HepG2 (cell line): ENCODE data around the gene FOCAD. TPM values are rescaled to one million over a fixed set of nuclear protein-coding genes. Genes with fewer than 3 reads are reported as not detected.

ENCODE experiments used
- ATAC-seq: fragments of 200-7000 bp; cut with Tn5 transposase; 3 replicates; pipeline ENCODE4 v1.9.1; 2020; ENCODE audit warnings: mild to moderate bottlenecking, moderate library complexity
- BruUV-seq: library from RNA; stranded (reverse); fragments of 400-500 nt; replicated peaks from 2 replicates; lab custom pipeline; 2021; lab: Mats Ljungman, UMichigan
- CTCF ChIA-PET: fragments of 300-600 bp; formaldehyde crosslinking; extraction: SDS; loops from one replicate; lab custom pipeline; 2021; ENCODE audit warnings: low total read pairs, inconsistent platforms, low intra/inter-chr PET ratio; lab: Yijun Ruan, JAX
- POLR2A ChIA-PET: fragments of 350-600 bp; sonication (Branson Sonifier 250); formaldehyde crosslinking; loops from one replicate; lab custom pipeline; 2020; ENCODE audit warnings: antibody characterized with exemption, inconsistent platforms; lab: Yijun Ruan, JAX
- DNase-seq: peaks from one replicate; pipeline ENCODE4 v3.0.0-alpha.2; 2015; ENCODE audit warnings: low spot score
- FAIRE-seq: peaks from 3 replicates; lab custom pipeline; 2011; peaks lifted over from hg19 to GRCh38; lab: Jason Lieb, UNC
- H2AFZ ChIP-seq: one replicate; pipeline ENCODE4 v1.6.1; 2011; ENCODE audit warnings: low read length, inconsistent platforms
- H3K27ac ChIP-seq: fragments of 300-600 bp; 3 replicates; pipeline ENCODE4 v1.8.0; 2011; ENCODE audit warnings: mixed run types, mild to moderate bottlenecking, mixed read lengths, low read length, inconsistent platforms; ENCODE audit not compliant: insufficient read depth; ENCODE audit errors: extremely low read length
- H3K27me3 ChIP-seq, 2 experiments: fragments of 200-600 bp in 1 of 2; 2 replicates in 1 of 2; 3 replicates in 1 of 2; pipeline versions ENCODE4 v1.6.0 to v1.8.0; 2011; ENCODE audit warnings: low read length in 2 of 2, mild to moderate bottlenecking in 2 of 2, moderate library complexity in 2 of 2, inconsistent platforms in 1 of 2; ENCODE audit not compliant: insufficient read depth in 2 of 2, control insufficient read depth in 1 of 2
- H3K36me3 ChIP-seq, 2 experiments: fragments of 200-600 bp in 1 of 2; replicated peaks in 1 of 2; 2 replicates in 1 of 2; 3 replicates in 1 of 2; pipeline versions ENCODE4 v1.5.1 to v1.8.0; 2011; ENCODE audit warnings: low read length in 2 of 2, inconsistent platforms in 1 of 2; ENCODE audit not compliant: insufficient read depth in 2 of 2, control insufficient read depth in 1 of 2
- H3K4me1 ChIP-seq: 2 replicates; pipeline ENCODE4 v1.5.1; 2012; ENCODE audit warnings: low read length, inconsistent platforms; ENCODE audit not compliant: insufficient read depth
- H3K4me2 ChIP-seq: 2 replicates; pipeline ENCODE4 v1.6.0; 2011; ENCODE audit warnings: low read depth, low read length, inconsistent platforms
- H3K4me3 ChIP-seq, 3 experiments: fragments of 200-600 bp in 1 of 3; sonication (generic), shearing (Covaris generic) in 1 of 3; replicated peaks in 1 of 3; 2 replicates each; pipeline ENCODE4 v1.5.1; 2011 to 2016; ENCODE audit warnings: low read length in 3 of 3, inconsistent platforms in 2 of 3, low read depth in 2 of 3, mild to moderate bottlenecking in 2 of 3, control low read depth in 1 of 3, mixed read lengths in 1 of 3; ENCODE audit not compliant: insufficient read depth in 1 of 3
- H3K79me2 ChIP-seq: one replicate; pipeline ENCODE4 v1.6.1; 2011; ENCODE audit warnings: low read length, inconsistent platforms; ENCODE audit not compliant: insufficient read depth
- H3K9ac ChIP-seq: 2 replicates; pipeline ENCODE4 v1.6.0; 2011; ENCODE audit warnings: mild to moderate bottlenecking, low read depth, low read length, inconsistent platforms; ENCODE audit not compliant: insufficient read depth
- H3K9me3 ChIP-seq: 2 replicates; pipeline ENCODE4 v1.5.1; 2012; ENCODE audit warnings: mild to moderate bottlenecking, low read length
- H4K20me1 ChIP-seq: 2 replicates; pipeline ENCODE4 v1.6.0; 2011; ENCODE audit warnings: inconsistent platforms, mild to moderate bottlenecking, low read length, moderate library complexity; ENCODE audit not compliant: insufficient read depth
- FOXA1 ChIP-seq, 2 experiments: fragments of 450-650 bp in 1 of 2; sonication (generic) in 1 of 2; formaldehyde crosslinking in 1 of 2; IDR thresholded peaks; 2 replicates each; pipeline versions ENCODE4 v1.4.0 to v1.6.1; 2016 to 2020; ENCODE audit warnings: missing genetic modification reagents in 1 of 2
- GABPA ChIP-seq, 2 experiments: IDR thresholded peaks; 2 replicates each; pipeline ENCODE4 v1.6.1; 2011 to 2016; ENCODE audit warnings: low read depth in 2 of 2, low read length in 1 of 2, missing biosample characterization in 1 of 2, missing genetic modification characterization in 1 of 2
- SMC3 ChIP-seq: IDR thresholded peaks from 2 replicates; pipeline ENCODE4 v1.6.1; 2011; ENCODE audit warnings: low read length, improper control_type of control experiment
- ZNF3 ChIP-seq: IDR thresholded peaks from 2 replicates; pipeline ENCODE4 v1.7.0; 2017; ENCODE audit warnings: inconsistent platforms
- ZNF775 ChIP-seq: sonication (generic); formaldehyde crosslinking; IDR thresholded peaks from 2 replicates; pipeline ENCODE4 v1.4.0; 2020; ENCODE audit warnings: missing genetic modification reagents, mild to moderate bottlenecking, moderate library complexity, borderline replicate concordance
- WGBS: methylation state at CpG from one replicate; pipeline ENCODE4 v1.1.6; 2017; ENCODE audit warnings: low lambda C conversion rate; 5-methylcytosine and 5-hydroxymethylcytosine counted together
- in situ Hi-C: cut with HindIII; loops from 2 replicates; pipeline ENCODE4 v1.10.0; 2017; ENCODE audit warnings: low pct_unique_long_range_greater_than_20kb; ENCODE audit not compliant: extremely low pct_ligation_motif_present
- intact Hi-C: fragments of 100-400 bp; cut with micrococcal nuclease; formaldehyde crosslinking; loops from one replicate; pipeline ENCODE4 v1.10.0; 2022; ENCODE audit not compliant: unreplicated experiment
- polyA plus RNA-seq, 8 experiments: library from polyadenylated mRNA; depleted of rRNA in 3 of 8; stranded (reverse) in 7 of 8; unstranded in 1 of 8; fragments of >200 nt; fragmentation: Illumina TruSeq in 4 of 8; extraction: Trizol in 4 of 8; gene quantifications; 2 replicates each; pipeline versions ENCODE4 v1.2.1 to v1.2.3, GENCODE V29; 2011 to 2016; ENCODE audit warnings: low read depth in 4 of 8, missing spikeins in 1 of 8, mixed read lengths in 1 of 8; ENCODE audit not compliant: insufficient read depth in 1 of 8
- total RNA-seq, 5 experiments: library from RNA; depleted of rRNA; stranded (reverse); fragments of >200 nt; fragmentation: Illumina TruSeq; extraction: Trizol; gene quantifications; 2 replicates each; pipeline ENCODE4 v1.2.3, GENCODE V29; 2016; ENCODE audit warnings: low read depth in 1 of 5
- TF ChIP-seq, protein P1 (sequence below): sonication (generic); formaldehyde crosslinking; IDR thresholded peaks from 2 replicates; pipeline ENCODE4 v1.4.0; 2020; ENCODE audit warnings: missing genetic modification reagents

The FOCAD gene
- total and polyA plus RNA-seq, 2 of the 13 experiments (the other 11 are each of a cell fraction or from before 2014, with no cell fraction given), result 18.0 to 31.1 TPM

DNA sequence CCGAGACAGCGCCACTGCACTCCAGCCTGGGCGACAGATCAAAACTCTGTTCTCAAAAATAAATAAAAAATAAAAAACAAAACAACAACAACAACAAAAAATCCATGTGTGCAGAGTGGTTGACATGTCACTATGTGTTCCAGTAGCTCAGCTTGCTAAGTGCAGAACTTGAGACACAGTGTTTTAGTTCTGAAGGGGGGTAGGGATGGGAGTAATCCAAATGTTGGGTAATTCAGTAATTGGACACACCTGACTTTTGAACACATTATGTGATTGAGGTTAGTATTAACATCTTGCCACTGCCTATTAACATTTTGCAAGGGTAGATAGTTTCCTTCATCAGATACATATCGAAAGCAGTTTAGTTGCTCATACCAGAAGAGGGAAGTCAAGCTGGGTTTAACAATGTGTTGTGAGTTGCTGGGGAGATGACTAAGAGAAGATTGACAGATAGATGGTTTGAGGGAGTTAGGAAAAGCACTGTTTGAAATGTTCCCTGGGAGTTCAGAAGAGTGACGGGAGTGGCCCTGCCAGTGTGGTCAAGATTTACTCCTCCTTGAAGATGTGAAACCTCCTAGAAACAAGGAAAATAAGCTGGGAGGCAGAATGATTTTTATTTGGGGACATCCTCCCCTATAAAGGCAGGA is 346.5 kb downstream of the FOCAD start:
- H4K20me1 ChIP-seq, result no peaks in the 10 kb centered on the region
- ChIA-PET POLR2A (no interaction called here), CTCF (no interaction called here)
- in situ Hi-C loops (no loop called here), intact Hi-C loops (no loop called here)
- H3K4me3 ChIP-seq, result no peak overlapping the region
- H3K9me3 ChIP-seq, result no peaks in the 10 kb centered on the region
- ATAC-seq (no peak), DNase-seq (no peak), FAIRE-seq (no peak)
- no peaks in the 10 kb centered on the region for H3K79me2 ChIP-seq
- H3K27me3 ChIP-seq, result no peaks in the 10 kb centered on the region
- 62% methylated on average over 5 of the region's 5 CpGs for whole genome bisulfite sequencing
- TF ChIP-seq FOXA1 (IDR thresholded peaks at IDR 0.05) (no peak), FOXA1 (CRISPR knock-in tag; IDR thresholded peaks at IDR 0.05) (no peak), GABPA (IDR thresholded peaks at IDR 0.05; ENCODE audit: low read depth, low read length) (no peak), GABPA (CRISPR knock-in tag; IDR thresholded peaks at IDR 0.05; ENCODE audit: low read depth) (no peak), ZNF3 (no peak), ZNF775 (CRISPR knock-in tag) (no peak), SMC3 (no peak)
- TF ChIP-seq, protein P1, sequence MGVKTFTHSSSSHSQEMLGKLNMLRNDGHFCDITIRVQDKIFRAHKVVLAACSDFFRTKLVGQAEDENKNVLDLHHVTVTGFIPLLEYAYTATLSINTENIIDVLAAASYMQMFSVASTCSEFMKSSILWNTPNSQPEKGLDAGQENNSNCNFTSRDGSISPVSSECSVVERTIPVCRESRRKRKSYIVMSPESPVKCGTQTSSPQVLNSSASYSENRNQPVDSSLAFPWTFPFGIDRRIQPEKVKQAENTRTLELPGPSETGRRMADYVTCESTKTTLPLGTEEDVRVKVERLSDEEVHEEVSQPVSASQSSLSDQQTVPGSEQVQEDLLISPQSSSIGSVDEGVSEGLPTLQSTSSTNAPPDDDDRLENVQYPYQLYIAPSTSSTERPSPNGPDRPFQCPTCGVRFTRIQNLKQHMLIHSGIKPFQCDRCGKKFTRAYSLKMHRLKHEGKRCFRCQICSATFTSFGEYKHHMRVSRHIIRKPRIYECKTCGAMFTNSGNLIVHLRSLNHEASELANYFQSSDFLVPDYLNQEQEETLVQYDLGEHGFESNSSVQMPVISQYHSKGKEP (CRISPR knock-in tag), result no peak
- H3K27ac ChIP-seq, result no peak overlapping the region
- H3K4me1 ChIP-seq, result no peaks in the 10 kb centered on the region
- no peaks in the 10 kb centered on the region for H3K36me3 ChIP-seq
- no peak overlapping the region for H2AFZ ChIP-seq
- no TSS peak for BruUV-seq
- H3K9ac ChIP-seq, result no peak overlapping the region
- no peak overlapping the region for H3K4me2 ChIP-seq
